ENCODE measurements around the gene CADM1.

CADM1 gene

GRCh38 chr11:115348416-115348815, 155.8 kb downstream of the CADM1 start:
- no peak for DNase-seq

- no peak for DNase-seq
These were observed 157.1 kb downstream of the CADM1 start for GRCh38 chr11:115347106-115347505.

GRCh38 chr11:115345840-115346239, 158.4 kb downstream of the CADM1 start:
- no peak for DNase-seq

GRCh38 chr11:115345361-115345760, 158.9 kb downstream of the CADM1 start:
- no peak for DNase-seq

GRCh38 chr11:115344846-115345245, 159.4 kb downstream of the CADM1 start:
- DNase-seq = no peak

- no peak for DNase-seq
These were observed 162.1 kb downstream of the CADM1 start for GRCh38 chr11:115342142-115342541.

- no peak for DNase-seq
These were observed 163.3 kb downstream of the CADM1 start for GRCh38 chr11:115340874-115341273.

- no peak for DNase-seq
These were observed 165.7 kb downstream of the CADM1 start for GRCh38 chr11:115338476-115338875.

- no peak for DNase-seq
These were observed 169.1 kb downstream of the CADM1 start for GRCh38 chr11:115334932-115335788.

GRCh38 chr11:115333949-115334348, 170.3 kb downstream of the CADM1 start:
- DNase-seq = no peak

GRCh38 chr11:115333121-115333520, 171.1 kb downstream of the CADM1 start:
- no peak for DNase-seq

GRCh38 chr11:115330684-115331482, 173.3 kb downstream of the CADM1 start:
- no peak for DNase-seq

GRCh38 chr11:115326526-115326925, 177.7 kb downstream of the CADM1 start:
- DNase-seq = no peak

- no peak for DNase-seq
These were observed 178.7 kb downstream of the CADM1 start for GRCh38 chr11:115325523-115325922.

GRCh38 chr11:115324581-115325432, 179.4 kb downstream of the CADM1 start:
- no peak for DNase-seq

- DNase-seq = no peak
These were observed 181.5 kb downstream of the CADM1 start for GRCh38 chr11:115322553-115323203.

GRCh38 chr11:115321605-115322289, 182.5 kb downstream of the CADM1 start:
- DNase-seq = no peak

- no peak for DNase-seq
These were observed 186.7 kb downstream of the CADM1 start for GRCh38 chr11:115317277-115318185.

- no peak for DNase-seq
These were observed 187.5 kb downstream of the CADM1 start for GRCh38 chr11:115316696-115317095.

GRCh38 chr11:115314330-115314920, 189.8 kb downstream of the CADM1 start:
- DNase-seq = no peak

Data from right forelimb (tissue), 1 donor.